CD4-positive, alpha-beta T cell (primary cell): ENCODE measurements around the gene GATA5. TPM values are rescaled to one million over a fixed set of nuclear protein-coding genes. Genes with fewer than 3 reads are reported as not detected.

Source experiments
- ATAC-seq: fragments of 200-7000 bp; cut with Tn5 transposase; one replicate; pipeline ENCODE4 v1.10.0; 2022; ENCODE audit warnings: mild to moderate bottlenecking; ENCODE audit not compliant: poor library complexity
- CTCF ChIA-PET: fragments of 350-600 bp; sonication (Branson Sonifier 250); formaldehyde crosslinking; loops from one replicate; lab custom pipeline; 2021; ENCODE audit warnings: antibody characterized with exemption, inconsistent platforms; lab: Charles Lee
- POLR2A ChIA-PET: fragments of 350-600 bp; sonication (Branson Sonifier 250); formaldehyde crosslinking; loops from one replicate; lab custom pipeline; 2021; ENCODE audit warnings: antibody characterized with exemption, inconsistent platforms; lab: Charles Lee
- DNase-seq, 14 experiments: peaks; one replicate each; pipeline ENCODE4 v3.0.0-alpha.2; 2013 to 2020; ENCODE audit warnings: mixed read lengths in 2 of 14
- H3K27ac ChIP-seq, 2 donors: one replicate each; pipeline versions ENCODE4 v1.5.1 to v1.7.0; 2013; ENCODE audit warnings: low read length in 2 of 2, low read depth in 1 of 2, mild to moderate bottlenecking in 1 of 2
- H3K27me3 ChIP-seq, 2 experiments: 1 replicate in 1 of 2; 2 replicates in 1 of 2; pipeline versions ENCODE4 v1.6.1 to v1.7.0; 2013; ENCODE audit warnings: low read length in 2 of 2, control low read depth in 1 of 2, mild to moderate bottlenecking in 1 of 2, moderate library complexity in 1 of 2; ENCODE audit not compliant: insufficient read depth in 2 of 2, control insufficient read depth in 1 of 2
- H3K36me3 ChIP-seq: one replicate; pipeline ENCODE4 v1.6.1; 2013; ENCODE audit warnings: low read length, control low read depth; ENCODE audit not compliant: insufficient read depth
- H3K4me1 ChIP-seq: one replicate; pipeline ENCODE4 v1.6.1; 2013; ENCODE audit warnings: low read length, control low read depth; ENCODE audit not compliant: insufficient read depth
- H3K4me3 ChIP-seq: one replicate; pipeline ENCODE4 v1.5.1; 2013; ENCODE audit warnings: mild to moderate bottlenecking, low read length, moderate library complexity
- H3K9me3 ChIP-seq, 2 experiments: 1 replicate in 1 of 2; 2 replicates in 1 of 2; pipeline versions ENCODE4 v1.6.1 to v1.7.0; 2013; ENCODE audit warnings: low read length in 2 of 2, mild to moderate bottlenecking in 2 of 2, control low read depth in 1 of 2, moderate library complexity in 1 of 2; ENCODE audit not compliant: control insufficient read depth in 1 of 2, insufficient read depth in 1 of 2
- H3K27ac Mint-ChIP-seq: one replicate; pipeline ENCODE4 v1.8.0; 2020; ENCODE audit warnings: mixed read lengths
- H3K27me3 Mint-ChIP-seq: one replicate; pipeline ENCODE4 v1.8.0; 2021; ENCODE audit warnings: mixed read lengths
- H3K36me3 Mint-ChIP-seq: one replicate; pipeline ENCODE4 v1.8.0; 2021; ENCODE audit warnings: low read depth, mixed read lengths
- H3K4me1 Mint-ChIP-seq: one replicate; pipeline ENCODE4 v1.8.0; 2021; ENCODE audit warnings: low read depth, mixed read lengths
- H3K4me3 Mint-ChIP-seq: one replicate; pipeline ENCODE4 v1.8.0; 2020; ENCODE audit warnings: mild to moderate bottlenecking, mixed read lengths
- H3K9me3 Mint-ChIP-seq: one replicate; pipeline ENCODE4 v1.8.0; 2020; ENCODE audit warnings: mixed read lengths
- intact Hi-C, 2 experiments: fragments of 100-400 bp; cut with DNase I in 1 of 2; cut with micrococcal nuclease in 1 of 2; formaldehyde crosslinking; loops; one replicate each; pipeline versions ENCODE4 v1.15.1 to v1.9.0; 2023 to 2025; cut with DNase I, micrococcal nuclease
- total RNA-seq, 174 experiments: library from RNA in 2 of 174; stranded (reverse) in 2 of 174; gene quantifications; one replicate each; pipeline ENCODE4 v1.2.3 and lab custom pipeline; 2021 to 2026
- TF ChIP-seq, protein P1 (sequence below): fragments of 200-600 bp; IDR thresholded peaks from one replicate; pipeline ENCODE4 v1.8.0; 2022; ENCODE audit warnings: antibody characterized with exemption, mild to moderate bottlenecking

GATA5 gene
- total RNA-seq, 2 experiments from 2014 or later, result not detected

DNA sequence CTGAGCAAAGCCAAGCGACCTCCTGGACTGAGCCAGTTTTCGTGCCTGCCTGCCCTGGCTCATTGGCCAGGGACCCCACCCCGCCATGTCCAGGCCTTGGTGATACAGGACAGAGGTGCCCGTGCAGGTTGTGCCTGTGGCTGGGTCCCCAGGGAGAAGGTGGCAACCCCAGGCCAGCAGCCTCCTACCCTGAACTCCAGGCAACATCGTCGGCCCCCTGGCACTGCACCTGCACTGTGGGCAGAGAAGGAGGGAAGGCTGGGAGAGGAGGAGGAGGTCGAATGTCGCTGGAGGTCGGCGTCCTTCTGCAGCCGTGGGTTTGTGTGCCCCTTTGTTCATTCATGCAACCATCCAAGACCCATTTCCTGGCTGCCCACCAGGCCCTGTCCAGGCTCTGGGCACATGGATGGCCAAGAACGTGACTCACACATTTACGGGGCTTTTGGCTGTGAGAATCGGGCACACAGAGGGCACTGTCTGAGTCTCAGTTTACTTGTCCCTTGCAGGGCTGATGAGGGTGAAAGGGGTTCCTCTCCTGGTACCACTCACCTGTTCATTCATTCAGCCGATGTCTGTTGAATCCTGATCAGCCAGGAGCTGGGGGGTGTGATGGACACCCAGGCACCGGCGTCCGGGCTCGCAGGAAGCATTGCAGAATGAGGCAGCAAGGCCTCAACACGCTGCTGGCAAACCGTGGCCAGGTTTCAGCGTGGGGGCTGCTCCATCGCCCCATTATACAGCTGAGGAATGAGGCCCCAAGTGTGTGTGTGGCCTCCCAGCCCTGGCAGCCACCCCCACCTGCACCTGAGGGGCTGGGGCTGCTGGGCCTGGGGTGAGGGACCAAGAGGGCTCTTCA lies 46.1 kb downstream of the GATA5 start:
- DNase-seq, result no peak
- H3K27ac ChIP-seq, result no peak overlapping the region
- no peaks in the 10 kb centered on the region for H3K36me3 Mint-ChIP-seq
- intact Hi-C loops, result no loop called here
- peaks cover 0 to 6% of the 10 kb centered on the region in 2 experiments for H3K9me3 ChIP-seq
- peaks cover 21% of the 10 kb centered on the region for H3K27me3 Mint-ChIP-seq
- ChIA-PET POLR2A (no interaction called here), CTCF (no interaction called here)
- no peak overlapping the region for H3K4me3 Mint-ChIP-seq
- H3K9me3 Mint-ChIP-seq, result no peaks in the 10 kb centered on the region
- TF ChIP-seq, protein P1, sequence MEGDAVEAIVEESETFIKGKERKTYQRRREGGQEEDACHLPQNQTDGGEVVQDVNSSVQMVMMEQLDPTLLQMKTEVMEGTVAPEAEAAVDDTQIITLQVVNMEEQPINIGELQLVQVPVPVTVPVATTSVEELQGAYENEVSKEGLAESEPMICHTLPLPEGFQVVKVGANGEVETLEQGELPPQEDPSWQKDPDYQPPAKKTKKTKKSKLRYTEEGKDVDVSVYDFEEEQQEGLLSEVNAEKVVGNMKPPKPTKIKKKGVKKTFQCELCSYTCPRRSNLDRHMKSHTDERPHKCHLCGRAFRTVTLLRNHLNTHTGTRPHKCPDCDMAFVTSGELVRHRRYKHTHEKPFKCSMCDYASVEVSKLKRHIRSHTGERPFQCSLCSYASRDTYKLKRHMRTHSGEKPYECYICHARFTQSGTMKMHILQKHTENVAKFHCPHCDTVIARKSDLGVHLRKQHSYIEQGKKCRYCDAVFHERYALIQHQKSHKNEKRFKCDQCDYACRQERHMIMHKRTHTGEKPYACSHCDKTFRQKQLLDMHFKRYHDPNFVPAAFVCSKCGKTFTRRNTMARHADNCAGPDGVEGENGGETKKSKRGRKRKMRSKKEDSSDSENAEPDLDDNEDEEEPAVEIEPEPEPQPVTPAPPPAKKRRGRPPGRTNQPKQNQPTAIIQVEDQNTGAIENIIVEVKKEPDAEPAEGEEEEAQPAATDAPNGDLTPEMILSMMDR, result no peak
- H3K4me3 ChIP-seq, result no peak overlapping the region
- H3K4me1 Mint-ChIP-seq, result no peaks in the 10 kb centered on the region
- no peaks in the 10 kb centered on the region for H3K4me1 ChIP-seq
- no peak overlapping the region for H3K27ac Mint-ChIP-seq
- no peaks in the 10 kb centered on the region for H3K36me3 ChIP-seq
- peaks cover 7% of the 10 kb centered on the region in 2 experiments for H3K27me3 ChIP-seq
- ATAC-seq, result no peak

DNA sequence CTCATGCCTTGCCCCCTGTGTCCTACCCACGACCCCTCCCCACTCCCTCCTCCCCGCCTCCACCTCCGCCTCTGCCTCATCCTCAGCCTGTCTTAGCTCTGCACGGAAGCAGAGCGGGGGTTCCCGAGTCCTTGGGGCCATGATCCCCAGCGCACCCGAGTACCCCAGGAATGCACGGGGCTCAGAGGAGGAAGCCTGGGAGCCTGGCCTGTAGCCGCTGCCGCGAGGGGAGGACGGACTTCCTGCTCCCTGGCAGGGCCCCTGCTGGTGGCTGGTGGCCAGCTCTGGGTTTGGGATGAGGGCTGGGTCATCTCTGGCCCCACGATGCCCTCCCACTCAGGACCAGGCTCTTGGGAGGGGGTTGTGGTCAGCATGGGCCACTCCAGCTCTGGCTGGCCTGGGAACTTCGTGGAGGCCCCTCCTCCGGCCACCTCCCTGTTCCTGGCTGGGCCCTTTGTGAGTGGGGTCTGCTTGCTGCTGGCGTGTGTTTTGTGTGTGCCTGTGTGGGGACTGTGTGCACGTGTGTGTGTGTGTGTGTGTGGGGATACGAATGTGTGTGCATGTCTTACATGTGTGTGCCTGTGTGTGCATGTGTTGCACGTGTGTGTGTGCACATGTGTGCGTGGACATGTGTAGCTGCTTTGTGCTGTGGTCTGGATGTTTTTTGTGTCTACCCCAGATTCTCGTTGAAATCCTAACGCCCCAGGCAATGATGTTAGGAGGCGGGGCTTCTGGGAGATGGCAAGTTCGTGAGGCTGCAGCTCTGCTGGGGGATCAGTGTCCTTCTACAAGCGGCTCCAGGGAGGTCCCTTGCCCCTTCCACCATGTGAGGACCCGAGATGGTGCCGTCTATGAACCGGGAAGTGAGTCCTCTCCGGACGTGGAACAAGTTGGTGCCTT lies 47.1 kb downstream of the GATA5 start:
- no peaks in the 10 kb centered on the region for H3K9me3 Mint-ChIP-seq
- TF ChIP-seq, protein P1, result no peak
- H3K27me3 ChIP-seq, result peaks cover 0 to 8% of the 10 kb centered on the region in 2 experiments
- no peaks in the 10 kb centered on the region for H3K36me3 ChIP-seq
- H3K4me3 ChIP-seq, result no peak overlapping the region
- H3K27ac ChIP-seq, result no peak overlapping the region
- no peaks in the 10 kb centered on the region for H3K4me1 Mint-ChIP-seq
- no peak overlapping the region for H3K27ac Mint-ChIP-seq
- ATAC-seq (no peak), DNase-seq (no peak)
- intact Hi-C loops, result no loop called here
- POLR2A ChIA-PET, result no interaction called here
- H3K27me3 Mint-ChIP-seq, result peaks cover 10% of the 10 kb centered on the region
- no peaks in the 10 kb centered on the region for H3K4me1 ChIP-seq
- CTCF ChIA-PET, result no interaction called here
- H3K9me3 ChIP-seq, result peaks cover 0 to 6% of the 10 kb centered on the region in 2 experiments
- H3K36me3 Mint-ChIP-seq, result no peaks in the 10 kb centered on the region
- no peak overlapping the region for H3K4me3 Mint-ChIP-seq

DNA sequence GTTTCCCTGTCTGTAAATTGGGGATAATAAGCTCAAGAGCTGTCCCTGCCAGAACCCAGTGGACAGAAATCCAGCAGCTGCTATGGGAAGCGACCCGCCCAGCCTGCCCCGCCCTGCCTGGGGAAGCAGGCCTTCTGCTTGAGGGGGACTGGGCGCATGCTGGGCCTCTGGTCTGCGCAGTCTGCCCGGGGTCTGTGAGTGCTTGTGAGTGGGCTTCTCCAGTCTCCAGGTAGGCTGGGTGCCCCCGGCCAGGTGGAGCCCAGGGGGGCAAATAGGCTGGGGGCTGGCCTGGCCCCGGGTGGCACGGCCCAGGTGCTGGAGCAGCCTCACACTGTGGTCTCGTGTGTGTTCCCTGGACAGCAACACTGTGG lies 47.8 kb downstream of the GATA5 start:
- H3K36me3 Mint-ChIP-seq, result no peaks in the 10 kb centered on the region
- intact Hi-C loops, result no loop called here
- Histone ChIP-seq H3K9me3 (peaks cover 0 to 6% of the 10 kb centered on the region in 2 experiments), H3K36me3 (no peaks in the 10 kb centered on the region), H3K4me1 (no peaks in the 10 kb centered on the region), H3K27ac (no peak overlapping the region), H3K4me3 (no peak overlapping the region), H3K27me3 (peaks cover 0 to 7% of the 10 kb centered on the region in 2 experiments)
- H3K9me3 Mint-ChIP-seq, result no peaks in the 10 kb centered on the region
- ATAC-seq, result no peak
- H3K27ac Mint-ChIP-seq, result no peak overlapping the region
- peaks cover 10% of the 10 kb centered on the region for H3K27me3 Mint-ChIP-seq
- no peak overlapping the region for H3K4me3 Mint-ChIP-seq
- H3K4me1 Mint-ChIP-seq, result no peaks in the 10 kb centered on the region
- DNase-seq, result no peak
- POLR2A ChIA-PET, result no interaction called here
- CTCF ChIA-PET, result no interaction called here
- TF ChIP-seq, protein P1, result no peak
